GM19351 (cell line): Measurements from ENCODE around the gene POM121L2.
"Not testable (repeated sequence)": the region's sequence is repeated elsewhere in the genome, so short reads cannot be mapped to it uniquely, and the experiment has no call there.

Experiments used
- ATAC-seq: cut with Tn5 transposase; IDR thresholded peaks from one replicate; pipeline ENCODE4 v1.9.1; 2021; ENCODE audit warnings: mild to moderate bottlenecking, moderate library complexity; ENCODE audit not compliant: unreplicated experiment

POM121L2 gene

DNA sequence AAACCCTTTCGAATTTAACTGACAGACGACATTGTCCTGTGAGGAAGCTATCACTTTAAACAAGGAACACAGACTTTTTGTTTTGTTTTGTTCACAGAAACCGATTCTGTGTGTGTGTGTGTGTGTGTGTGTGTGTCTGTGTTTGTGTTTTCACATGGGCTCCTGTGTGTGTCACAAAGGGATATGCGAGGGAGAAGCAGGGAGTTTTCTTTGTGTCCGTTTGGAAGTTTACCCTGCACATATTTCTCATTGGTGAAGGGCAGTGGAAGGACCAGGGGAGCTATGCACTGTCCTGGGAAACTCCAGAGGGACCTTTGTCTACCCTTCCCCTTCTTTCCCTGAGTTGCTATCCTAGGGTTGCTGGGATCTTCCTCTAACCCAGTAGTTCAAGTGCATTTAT is 17.7 kb downstream of the POM121L2 start:
- no peak for ATAC-seq

DNA sequence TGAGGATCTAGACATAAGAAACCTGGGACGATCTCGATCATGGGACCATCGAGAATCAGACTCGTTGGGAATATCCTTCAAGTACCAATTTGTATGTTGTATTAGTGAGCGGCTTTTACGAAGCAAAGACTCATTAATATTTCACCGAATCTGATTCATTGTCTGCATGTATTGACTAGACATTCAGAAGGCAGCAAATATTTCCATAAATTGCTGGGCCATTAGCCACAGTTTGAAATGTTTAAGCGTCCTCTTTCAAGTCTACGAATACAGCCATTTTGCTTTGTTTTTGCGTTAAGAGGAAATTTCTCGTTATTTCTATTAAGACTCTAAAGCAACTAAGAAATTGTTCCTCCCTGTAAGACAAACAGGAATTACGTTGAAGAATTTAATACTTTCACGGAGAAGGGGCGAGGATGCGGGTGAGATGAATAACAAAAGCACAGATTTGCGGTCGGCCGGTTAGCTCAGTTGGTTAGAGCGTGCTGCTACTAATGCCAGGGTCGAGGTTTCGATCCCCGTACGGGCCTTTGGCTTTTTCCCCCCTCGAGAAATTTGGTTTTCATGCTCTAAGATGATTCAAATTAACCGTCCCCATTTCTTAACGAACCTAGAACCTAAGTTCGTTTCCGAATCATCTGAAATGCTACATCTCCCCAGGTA is 18.5 kb downstream of the POM121L2 start:
- ATAC-seq: no peak

DNA sequence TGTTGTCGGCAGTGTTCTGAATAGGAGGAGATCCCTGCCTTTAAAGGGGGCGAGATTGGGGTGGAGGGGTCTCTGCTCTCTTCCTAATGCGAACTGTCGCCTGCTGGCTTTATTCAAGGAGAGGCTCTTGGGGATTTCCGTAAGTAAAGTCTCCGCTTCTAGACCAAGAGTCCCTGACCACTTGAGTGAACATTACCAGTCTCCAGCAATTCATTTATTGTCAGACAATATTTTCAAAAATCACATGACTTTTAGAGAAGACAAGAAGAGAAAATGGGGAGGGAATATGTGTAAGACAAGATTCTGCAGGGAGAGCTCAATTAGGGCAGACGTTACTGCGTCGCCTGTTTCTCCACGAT is 21.2 kb downstream of the POM121L2 start:
- ATAC-seq: no peak

DNA sequence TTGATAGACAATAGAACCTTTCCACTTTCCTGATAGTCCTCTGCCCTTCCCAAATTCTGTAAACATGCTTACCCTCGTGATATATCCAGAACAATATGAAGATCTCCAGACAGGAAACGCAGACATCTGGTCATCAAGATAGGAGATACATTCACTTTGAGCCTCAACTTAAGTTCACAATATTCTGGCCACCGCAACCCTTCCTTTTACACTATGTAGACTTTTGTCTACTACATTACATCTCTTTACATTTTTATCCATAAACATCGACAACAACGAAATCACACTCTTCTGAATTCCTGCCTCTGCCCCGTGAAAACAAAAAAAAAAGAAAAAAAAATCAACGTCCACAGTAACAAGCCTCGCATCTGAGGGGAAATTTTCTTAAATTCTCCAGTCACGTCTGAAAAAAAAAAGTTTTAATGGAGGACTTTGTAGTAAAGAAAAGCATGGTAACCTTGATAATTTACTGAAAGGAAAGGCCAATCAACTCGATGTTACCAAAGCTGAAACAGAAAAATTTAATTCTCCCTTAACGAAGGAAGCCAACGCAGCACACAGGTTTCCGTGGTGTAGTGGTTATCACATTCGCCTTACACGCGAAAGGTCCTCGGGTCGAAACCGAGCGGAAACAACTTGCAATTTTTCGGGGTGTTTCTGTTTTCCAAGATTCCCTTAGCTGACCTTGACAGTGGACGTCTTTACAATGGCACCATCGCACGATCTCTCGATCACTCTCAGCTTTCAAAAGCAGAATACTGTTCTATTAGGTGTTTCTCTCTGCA is 21.8 kb downstream of the POM121L2 start:
- ATAC-seq: no peak

DNA sequence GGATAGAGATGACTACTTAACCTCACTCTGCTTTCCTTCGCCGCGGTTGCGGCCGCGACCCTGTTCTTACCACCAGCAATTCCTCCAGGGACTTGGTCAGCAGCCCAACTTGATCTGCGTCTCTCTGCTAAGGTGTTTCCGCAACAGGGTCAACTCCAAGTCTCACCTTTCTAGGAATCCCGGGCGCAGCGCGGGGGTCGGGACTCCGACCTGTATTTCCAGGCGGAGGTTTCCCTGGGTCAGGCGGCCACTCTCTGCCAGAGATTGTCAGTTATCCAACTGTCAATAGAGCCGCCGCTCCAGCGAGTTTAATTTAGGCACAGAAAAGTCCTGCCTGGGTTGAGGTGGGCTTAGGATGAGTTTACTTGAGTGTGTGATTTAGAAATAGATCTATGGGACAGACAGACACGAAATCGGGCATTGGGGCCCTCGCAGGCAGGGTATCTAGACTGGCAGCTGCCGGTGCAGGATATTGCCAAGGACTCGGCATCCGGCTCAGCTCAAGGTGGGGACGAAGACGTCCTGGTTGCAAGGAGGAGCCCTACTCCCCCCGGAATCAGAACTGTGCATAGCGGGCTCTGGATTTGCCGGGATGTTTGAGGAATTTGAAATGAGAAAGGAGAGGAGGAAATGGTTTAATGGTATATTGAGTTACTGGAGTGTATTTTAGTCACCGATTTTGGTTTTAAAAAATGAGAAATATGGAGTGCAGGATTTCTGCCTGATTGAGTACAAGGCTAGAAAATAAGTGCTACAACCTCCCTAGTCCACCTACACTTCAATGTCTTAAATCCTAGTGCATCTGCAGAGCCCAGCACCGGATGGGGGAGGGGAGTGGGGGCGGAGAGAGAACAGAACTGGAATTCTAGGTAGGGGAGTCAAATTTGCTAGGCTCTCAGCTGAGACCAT is 23.7 kb downstream of the POM121L2 start:
- no peak for ATAC-seq

DNA sequence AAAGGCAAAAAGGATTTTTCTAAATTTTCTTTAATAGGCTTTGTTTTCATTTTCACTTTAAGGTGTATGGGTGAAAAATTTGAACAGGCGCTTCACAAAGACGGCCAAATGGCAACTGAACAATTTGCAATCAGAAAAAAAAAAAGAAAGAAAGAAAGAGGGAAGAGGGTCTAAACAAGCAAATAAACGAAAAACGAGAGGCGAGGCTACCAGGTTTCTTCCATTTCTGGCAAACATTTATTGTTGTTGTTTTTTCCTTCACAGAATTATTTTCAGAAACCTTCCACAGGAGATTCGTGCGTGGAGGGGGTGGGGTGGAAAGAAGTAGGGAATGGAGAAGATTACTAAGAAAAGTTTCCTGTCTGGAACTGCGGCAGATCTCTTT is 24.3 kb downstream of the POM121L2 start:
- ATAC-seq: no peak

DNA sequence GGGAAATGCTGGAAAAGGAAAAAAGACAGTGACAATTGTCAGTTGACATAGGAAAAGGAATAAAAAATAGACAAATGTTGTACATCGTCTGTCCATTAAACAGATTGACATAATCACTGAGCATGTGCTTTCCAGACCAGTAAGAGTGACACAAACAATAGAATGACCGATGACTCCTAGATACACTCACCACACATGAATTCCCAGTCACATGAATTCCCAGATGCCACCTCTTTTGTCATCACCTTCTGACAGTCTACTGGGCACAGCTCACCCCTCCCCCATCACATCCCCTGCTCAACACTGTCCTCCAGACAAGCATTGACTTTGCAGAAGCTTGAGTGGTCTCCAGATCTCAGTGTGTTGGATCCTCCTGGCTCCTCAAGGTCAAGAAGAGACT is 25.9 kb downstream of the POM121L2 start:
- no peak for ATAC-seq

DNA sequence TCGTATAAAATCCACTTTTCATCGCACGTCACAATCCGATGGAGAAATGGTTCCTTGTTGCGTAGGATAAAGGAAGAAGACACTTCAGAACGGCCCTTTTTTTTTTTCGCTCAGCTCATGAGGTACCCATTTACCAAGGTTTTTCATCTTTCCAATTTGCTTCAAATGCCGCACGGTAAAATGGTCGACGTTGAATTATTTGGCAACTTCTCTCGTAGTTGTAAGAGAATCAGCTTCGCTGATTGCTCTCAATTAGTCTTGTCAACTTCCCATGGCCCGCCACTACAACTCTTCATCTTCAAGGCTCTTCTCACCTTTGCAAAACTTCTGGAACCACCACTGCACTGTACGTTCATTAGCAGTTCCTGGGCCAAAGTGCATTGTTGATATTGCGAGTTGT is 28.8 kb downstream of the POM121L2 start:
- ATAC-seq: no peak

DNA sequence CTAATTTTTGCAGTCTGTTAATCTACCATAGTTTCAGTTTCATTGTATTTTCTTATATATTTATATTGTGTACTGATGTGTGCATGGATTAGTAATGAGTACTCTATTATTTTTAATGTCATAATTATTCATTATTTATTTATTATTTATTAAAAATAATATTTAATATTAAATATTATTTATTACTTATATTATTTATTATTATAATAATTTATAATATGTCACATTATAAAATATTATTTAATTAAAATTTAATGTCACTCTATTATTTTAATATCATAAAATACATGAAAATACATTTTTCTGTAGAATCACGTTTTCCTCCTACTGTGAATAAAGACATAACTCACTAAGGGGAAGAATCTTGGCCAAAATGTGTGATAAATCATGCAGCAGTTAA is 30.5 kb downstream of the POM121L2 start:
- no peak for ATAC-seq

DNA sequence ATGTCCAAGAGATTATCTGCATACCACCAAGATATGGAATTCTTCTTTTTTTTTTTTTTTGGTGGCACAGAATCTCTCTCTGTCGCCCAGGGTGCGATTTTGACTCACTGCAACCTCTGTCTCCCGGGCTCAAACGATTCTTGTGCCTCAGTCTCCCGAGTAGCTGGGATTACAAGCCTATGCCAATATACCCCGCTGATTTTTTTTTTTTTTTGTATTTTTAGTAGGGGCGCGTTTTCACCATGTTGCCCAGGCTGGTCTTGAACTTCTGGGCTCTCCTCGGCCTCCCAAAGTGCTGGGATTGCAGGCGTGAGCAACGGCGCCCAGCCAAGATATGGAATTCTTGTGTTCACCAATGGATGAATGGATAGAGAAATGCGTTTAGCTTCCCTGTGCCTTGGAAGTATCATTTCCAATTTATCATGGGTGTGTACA is 31.0 kb downstream of the POM121L2 start:
- no peak for ATAC-seq

DNA sequence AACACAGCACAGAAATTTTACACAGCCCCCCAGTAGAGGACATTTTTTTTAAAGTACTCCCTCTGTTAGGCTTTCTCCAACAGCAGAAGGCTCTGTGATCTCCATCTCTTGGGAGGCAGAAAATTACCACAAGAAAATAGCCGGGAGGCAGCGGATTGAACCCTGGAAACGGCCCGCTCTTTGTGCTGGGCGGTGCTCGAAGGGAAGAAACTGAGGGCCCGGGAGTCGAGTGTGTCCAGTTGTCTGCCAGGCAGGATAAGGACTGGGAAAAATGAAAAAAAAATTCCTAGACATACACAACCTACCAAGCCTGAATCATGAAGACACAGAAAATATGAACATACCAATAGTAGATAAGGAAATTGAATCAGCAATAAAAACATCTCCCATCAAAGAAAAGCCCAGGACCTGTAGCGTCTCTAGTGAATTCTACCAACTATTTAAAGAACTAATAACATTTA is 31.5 kb downstream of the POM121L2 start:
- ATAC-seq: no peak

DNA sequence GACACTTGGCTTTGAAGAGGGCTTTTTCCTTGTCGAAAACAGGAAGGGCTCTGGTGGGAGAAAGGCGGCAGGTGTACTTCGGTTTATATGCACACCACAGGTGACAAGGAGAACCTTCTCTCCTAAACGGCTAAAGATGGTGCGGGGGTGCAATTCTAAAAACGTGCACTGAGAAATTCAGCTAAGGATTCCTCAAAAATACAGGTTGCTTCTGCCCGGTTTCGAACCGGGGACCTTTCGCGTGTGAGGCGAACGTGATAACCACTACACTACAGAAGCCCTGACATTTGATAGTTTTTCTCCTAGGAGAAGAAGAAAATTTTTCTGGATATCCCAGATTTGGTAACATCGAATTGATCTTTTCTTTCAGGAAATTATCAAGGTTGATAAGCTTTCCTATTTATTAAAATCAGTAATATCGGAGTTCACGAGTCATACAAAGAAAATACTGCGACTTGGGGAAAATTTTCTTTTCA is 32.0 kb downstream of the POM121L2 start:
- no peak for ATAC-seq

DNA sequence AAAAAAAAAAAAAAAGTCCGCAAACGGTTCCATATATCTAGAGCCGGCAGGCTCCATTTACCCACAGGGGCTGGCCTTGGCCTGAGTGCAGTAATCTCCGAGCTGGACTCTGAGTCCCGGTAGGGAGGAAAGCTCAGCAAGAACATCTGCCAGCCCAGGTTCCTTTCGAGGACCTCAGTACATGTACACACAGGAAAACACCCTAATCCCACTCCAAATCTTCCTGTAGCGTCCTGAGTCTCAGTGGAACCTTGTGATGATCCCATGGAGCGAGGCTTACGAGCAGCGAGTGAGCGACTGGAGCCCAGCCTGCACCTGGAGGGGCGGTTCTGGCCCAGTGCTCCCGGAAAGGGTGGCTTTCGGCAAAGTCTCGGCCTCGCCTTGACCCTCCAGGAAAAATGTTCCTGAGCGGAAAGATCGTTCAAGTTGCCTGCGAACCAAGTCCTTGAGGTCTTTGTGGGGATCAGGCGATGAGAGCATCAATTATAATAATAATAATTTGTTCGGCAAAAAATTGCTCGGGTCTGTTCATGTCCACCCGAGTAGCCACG is 32.5 kb downstream of the POM121L2 start:
- ATAC-seq: no peak

DNA sequence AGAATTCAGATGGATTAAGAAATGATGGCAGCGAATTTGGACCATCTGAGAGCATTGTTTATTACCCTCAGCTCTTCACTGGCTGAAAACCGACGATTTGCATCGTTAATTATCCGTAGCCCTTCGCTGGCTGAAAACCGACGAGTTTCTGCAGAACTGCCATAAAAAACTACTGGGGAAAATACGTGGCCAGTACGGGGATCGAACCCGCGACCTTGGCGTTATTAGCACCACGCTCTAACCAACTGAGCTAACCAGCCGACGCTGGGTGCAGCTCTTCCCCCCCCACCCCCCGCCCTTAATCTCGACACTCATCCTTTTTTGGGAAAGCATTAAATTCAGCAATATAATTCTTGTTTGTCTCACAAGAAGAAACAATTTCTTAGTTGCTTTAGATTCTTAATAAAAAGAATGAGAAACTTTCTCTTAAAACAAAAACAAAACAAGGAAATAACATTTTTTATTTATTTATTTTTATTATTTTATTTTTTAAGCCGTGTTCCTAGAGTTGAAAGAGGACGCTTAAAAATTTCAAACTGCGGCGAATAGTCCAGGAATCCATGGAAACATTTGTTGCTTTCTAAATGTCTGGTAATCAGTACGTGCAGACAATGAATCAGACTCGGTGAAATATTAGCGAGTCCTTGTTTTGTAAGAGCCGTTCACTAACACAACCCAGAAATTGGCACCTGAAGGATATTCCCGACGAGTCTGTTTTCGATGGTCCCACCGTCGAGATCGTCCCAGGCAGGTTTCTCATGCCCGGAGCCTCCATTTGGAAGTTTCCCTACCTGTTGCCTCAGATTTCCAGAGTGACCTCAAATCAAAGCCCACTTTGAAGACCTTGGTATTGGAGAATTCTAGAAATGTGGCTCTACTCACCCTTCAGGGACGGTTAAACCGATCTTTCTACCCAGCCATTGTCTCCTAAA is 36.8 kb downstream of the POM121L2 start:
- no peak for ATAC-seq

DNA sequence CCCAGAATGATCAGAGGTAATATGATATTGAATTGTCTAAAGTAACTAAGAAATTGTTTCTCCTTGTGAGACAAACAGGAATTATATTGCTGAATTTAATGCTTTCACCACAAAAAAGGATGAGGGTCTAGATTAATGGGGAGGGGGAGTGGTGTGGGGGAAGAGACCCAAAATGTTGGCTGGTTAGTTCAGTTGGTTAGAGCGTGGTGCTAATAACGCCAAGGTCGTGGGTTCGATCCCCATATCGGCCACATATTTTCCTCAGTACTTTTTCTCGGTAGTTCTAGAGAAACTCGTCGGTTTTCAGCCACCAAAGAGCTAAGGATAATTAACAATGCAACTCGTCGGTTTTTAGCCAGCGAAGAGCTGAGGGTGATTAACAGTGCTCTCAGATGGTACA is 38.3 kb downstream of the POM121L2 start:
- ATAC-seq: no peak

DNA sequence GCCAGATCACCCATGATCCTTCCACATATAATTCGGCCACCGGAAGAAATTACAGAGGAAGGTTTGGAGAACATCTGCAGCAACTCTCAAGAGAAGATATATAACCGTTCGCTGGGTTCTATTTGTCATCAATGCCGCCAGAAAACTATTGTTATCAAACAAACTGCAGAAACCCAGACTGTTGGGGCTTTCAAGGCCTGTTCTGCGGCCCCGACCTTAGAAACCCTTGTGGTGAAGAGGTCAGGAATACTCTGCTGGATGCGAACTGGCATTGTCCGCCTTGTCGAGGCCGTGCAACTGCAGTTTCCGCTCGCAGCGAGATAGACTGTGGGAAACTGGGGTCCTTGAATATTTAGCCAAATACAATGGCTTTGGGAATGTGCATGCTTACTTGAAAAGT is 43.3 kb downstream of the POM121L2 start:
- ATAC-seq: no peak

DNA sequence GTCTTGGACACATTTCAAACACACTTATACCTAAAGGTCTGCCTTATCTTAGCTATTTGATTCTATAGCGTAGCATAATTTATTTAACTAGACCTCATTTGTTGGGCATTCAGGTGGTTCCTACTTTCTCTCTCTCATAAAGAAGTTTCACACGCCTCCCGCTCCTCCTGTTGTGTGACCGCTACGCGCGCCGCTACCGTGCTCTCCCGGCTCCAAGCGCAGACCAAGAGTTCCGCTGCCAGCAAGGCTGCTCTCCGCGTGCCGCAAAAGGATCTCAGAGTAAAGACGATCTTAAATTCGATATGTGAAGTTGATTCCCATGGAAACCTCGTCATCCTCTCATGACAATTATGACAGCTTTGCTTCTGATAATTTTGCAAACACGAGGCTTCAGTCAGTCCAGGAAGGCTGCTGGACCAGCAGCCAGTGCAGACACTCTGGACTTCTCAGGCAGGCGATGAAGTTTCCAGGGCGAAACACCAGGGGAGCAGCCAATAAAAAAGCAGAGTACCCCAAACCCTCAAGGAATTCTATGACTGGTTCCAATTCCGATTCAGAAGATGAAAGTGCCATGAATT is 44.1 kb downstream of the POM121L2 start:
- no peak for ATAC-seq

DNA sequence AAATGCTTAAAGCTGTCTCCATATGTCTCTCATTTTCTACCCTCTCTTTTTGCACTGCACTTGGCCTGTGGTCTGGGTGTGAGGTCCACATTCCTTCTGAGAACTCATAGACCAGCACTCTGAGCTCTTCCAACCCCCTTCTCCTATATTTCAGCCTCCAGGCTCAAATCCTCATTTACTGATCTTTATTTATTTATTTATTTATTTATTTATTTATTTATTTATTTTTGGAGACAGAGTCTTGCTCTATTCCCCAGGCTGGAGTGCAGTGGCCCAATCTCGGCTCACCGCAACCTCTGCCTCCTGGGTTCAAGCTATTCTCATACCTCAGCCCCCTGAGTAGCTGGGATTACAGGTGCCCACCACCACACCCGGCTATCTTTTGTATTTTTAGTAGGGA is 45.1 kb downstream of the POM121L2 start:
- ATAC-seq: not testable (repeated sequence)

DNA sequence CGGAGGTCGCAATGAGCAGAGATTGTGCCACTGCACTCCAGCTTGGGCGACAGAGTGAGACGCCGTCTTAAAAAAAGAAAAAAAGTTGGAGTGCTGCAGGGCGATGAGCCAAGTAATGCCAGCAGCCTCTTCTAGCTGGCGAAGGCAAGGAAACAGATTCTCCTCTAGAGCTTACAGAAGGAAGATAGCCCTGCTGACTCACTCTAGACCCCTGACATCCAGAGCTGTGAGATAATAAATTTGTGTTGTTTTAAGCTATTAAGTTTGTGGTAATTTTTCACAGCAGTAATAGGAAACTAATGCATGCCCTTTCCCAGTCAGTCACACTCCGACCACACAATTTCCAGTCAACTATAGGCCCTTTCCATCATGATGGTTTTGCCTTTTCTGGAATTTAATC is 48.2 kb downstream of the POM121L2 start:
- ATAC-seq: no peak
